GM18519 (cell line): ENCODE data around the gene LAMA4.

Experiments
- ATAC-seq: cut with Tn5 transposase; IDR thresholded peaks from one replicate; pipeline ENCODE4 v1.9.1; 2021; ENCODE audit warnings: mild to moderate bottlenecking, moderate library complexity; ENCODE audit not compliant: unreplicated experiment, low FRiP score

Gene LAMA4

DNA sequence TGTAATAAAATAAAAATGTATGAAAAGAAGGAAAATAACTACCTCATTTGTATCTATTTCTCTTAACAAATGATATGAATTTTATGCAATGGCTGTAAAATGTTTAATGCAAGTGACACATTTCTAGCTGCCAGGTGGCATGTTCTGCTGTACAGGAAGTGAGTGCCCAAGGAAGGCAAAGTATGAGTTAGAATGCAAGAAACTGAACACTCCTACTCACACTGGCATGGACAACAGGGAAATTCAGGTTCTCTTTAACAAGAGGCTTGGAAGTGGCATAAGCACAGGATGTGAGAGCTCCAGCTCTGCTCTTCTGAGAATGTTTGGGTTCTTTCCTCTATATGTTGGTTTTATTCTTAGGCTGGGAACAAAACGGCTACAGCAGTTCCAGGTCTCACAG, 20.4 kb upstream of the LAMA4 start:
- no peak for ATAC-seq

DNA sequence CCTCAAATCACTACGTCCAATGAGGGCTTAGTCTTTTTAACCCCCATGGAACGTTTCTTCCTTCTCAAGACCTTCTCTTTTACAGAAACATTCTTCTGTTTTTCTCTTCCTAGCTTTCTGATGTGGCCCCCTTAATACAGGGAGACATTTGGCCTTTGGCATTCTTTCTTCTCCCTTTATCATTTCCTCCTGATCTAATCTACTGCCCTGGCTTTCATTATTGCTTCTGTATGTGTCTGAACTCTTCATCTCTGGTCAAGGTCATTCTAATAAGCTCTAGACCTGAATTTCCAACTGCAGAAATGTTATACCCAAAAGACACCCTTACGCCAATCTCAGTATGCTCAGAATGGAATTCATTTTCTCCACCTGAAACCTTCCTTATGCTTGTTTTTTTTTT, 18.4 kb upstream of the LAMA4 start:
- no peak for ATAC-seq

GRCh38 chr6:112270756-112271155, 16.4 kb upstream of the LAMA4 start:
- ATAC-seq, result no peak

DNA sequence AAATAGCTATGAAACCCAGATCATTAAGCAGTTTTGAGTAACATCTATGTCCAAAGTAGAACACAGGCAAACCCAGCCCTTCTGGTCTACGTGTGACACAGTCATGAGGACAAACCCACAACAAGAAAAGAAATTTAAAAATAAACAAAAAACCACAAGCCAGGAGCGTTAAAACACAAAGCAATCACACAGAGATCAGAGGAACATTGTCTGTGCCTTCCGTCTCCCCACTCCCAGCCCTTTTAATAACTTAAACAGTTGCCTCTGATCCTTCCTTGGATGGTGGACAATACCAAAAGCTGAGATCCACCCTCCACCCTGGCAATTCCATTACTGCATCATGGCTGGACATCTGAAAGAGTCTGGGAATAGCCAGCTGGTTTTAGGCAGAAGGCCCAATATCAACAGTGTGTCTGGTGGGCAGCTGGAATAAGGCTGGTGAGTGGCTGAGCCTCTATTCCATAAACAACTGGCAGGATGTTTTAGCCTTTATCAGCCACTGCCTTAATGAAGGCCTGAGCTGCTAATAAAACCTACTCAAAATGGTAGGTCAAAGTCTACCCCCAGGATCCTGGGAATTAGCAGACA, 15.7 kb upstream of the LAMA4 start:
- no peak for ATAC-seq

- ATAC-seq, result no peak
These were observed 14.7 kb upstream of the LAMA4 start for GRCh38 chr6:112269114-112269513.

DNA sequence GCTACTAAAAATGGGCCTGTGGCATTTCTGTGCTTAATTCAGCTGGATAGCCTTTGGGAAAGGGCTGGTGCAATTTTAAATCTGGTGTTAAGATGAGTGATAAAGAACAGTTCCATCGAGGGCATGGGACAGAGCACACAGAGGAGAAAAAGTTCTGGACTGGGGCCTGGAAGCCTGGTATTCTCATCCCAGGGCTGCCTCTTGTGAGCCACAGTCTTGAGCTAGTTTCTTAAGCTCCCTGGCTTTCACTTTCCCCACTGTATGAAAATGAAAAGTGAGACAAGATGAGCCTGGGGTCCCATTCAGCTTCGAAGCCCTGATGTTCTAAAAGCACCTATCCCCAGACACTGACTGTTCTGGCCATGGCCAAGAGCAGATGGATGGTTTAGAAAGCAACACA, 14.3 kb upstream of the LAMA4 start:
- ATAC-seq, result no peak

GRCh38 chr6:112268019-112268418, 13.7 kb upstream of the LAMA4 start:
- no peak for ATAC-seq

DNA sequence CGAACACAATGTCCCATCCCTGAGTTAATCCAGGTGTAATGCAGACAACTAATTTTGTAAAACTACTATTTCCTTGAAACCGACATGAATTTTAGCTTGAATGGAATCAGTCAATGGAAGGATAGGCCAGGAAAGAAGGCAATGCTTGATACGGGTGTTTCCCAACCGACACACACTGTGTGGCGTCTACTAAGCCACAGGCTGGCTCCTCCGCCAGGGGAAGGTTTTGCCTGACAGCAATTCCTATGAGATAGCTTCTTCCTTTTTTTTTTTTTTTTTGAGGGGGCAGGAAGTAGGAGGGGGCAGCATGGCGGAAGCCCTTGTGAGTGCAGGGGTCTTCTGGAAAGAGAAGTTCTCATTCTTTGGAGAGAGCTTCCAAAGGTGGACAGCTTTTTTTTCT, 12.0 kb upstream of the LAMA4 start:
- no peak for ATAC-seq

GRCh38 chr6:112259337-112259675, 4.9 kb upstream of the LAMA4 start:
- no peak for ATAC-seq

GRCh38 chr6:112258642-112259336, 4.4 kb upstream of the LAMA4 start:
- no peak for ATAC-seq

DNA sequence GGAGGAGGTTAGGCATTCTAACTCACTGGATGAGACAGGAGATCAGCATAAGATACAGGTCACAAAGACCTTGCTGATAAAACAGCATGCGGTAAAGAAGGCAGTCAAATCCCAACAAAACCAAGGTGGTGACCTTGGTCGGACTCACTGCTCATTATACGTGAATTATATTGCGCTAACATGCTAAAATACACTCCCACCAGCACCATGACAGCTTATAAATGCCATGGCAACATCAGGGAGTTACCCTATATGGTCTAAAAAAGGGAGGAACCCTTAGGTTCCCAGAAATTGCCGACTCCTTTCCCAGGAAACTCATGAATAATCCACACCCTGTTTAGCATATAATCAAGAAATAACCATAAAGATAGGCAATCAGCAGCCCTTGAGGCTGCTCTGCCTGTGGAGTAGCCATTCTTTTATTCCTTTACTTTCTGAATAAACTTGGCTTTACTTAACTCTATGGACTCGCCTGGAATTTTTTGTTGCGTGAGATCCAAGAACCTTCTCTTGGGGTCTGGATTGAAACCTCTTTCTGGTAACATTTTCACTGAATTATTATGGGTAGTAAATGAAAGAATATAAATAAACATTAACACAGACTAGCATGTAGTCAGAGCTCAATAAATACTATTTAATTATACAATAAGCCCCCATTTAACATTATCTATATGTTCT, 3.0 kb upstream of the LAMA4 start:
- ATAC-seq, result no peak

DNA sequence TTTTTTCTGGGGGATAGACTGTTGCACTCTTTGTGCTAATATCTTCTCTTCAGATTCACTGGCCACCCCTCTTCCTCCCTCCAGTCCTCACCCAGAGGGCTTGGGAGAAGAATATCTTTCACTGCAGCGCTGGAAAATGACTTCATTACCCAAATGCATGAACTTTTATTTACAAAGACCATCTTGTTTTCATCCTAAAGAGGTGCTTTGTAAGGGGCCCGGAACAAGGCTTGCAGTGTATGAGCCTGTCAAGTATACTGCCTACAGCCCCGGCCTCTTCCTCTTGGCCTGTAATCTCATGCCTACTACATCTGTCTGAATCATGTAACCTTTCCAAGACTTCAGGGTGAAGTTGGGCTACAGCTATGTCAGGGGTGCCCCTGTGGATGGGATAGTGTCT, 554 bp upstream of the LAMA4 start:
- ATAC-seq, result no peak

GRCh38 chr6:112253498-112253840, 898 bp downstream of the LAMA4 start:
- no peak for ATAC-seq

DNA sequence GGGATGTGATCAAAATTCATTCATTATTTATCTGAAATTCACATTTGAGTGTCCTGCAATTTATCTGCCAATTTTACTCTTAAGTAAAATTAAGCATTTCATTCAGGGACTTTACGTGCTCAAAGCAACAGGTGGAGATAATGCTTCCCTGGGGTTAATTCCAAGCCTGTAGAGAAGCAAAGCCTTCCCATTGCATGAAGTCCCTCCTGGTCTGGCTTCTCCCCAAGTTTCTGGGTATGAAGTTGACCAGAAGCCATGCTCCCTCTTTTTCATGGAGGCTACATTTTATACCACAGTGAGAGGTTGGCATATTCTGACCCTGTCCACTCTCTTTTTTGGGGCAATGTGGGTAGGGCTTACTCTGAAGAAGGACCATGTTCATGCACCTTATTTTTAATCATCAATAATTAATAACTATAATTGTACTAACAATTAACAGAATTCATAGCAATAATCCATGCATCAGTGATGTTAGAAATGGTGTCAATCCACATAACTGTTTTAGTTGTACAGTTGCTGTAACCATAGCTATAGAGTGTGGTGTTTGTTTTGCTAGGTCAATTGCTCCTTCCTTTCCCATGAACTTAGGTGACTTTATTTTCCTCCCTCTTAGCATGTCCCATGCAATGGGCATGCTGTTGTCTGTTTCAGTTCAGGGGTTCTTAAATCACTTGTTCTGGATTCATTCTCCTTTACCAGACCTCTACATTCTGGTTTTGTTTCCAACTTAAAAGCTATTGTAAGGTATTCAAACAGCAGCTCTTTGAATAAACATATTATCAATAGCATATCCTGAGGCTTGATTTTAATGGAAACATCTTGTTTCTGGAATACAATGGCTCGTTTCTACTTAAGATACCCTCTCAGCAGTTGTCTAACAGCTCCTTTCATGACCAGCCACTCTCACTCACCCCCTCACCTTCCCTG, 1.5 kb downstream of the LAMA4 start:
- ATAC-seq, result no peak

- no peak for ATAC-seq
These were observed 3.0 kb downstream of the LAMA4 start for GRCh38 chr6:112251171-112251875.

DNA sequence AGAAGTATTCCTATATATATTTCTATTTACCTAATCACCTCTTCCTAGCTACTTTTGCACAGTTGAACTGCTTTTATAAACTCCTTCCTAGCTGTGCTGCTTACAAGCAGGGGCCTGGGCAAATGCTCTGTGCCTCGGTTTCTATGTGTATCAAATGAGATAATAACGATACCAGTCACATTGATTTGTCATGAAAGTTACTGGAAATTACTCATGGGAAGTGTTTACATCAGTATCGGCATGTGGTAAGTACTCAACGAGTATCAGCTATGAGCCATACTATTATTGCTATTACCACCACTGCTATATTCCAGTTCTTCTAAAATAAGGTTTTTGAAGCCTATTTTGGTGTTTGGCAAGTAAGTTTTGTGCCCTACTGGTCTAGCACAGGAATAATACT, 4.9 kb downstream of the LAMA4 start:
- ATAC-seq, result no peak

DNA sequence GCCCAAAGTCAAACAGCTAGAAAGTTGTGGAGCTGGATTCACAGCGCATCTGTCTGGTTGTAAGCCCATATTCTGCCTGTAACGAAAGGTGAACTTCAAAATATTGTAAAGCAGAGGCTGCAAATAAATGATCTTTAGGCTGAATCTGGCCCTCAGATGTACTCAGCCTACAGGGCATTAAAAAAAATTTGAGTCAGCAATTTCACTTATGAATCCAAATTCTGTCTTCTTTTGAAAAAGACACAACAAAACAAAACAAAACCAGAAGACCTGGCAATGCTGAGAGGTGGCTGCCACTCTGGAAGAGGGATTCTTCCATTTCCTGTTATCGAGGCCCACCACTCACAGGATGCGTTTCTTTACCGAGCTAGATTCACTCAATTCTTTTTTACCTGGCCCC, 7.1 kb downstream of the LAMA4 start:
- no peak for ATAC-seq

DNA sequence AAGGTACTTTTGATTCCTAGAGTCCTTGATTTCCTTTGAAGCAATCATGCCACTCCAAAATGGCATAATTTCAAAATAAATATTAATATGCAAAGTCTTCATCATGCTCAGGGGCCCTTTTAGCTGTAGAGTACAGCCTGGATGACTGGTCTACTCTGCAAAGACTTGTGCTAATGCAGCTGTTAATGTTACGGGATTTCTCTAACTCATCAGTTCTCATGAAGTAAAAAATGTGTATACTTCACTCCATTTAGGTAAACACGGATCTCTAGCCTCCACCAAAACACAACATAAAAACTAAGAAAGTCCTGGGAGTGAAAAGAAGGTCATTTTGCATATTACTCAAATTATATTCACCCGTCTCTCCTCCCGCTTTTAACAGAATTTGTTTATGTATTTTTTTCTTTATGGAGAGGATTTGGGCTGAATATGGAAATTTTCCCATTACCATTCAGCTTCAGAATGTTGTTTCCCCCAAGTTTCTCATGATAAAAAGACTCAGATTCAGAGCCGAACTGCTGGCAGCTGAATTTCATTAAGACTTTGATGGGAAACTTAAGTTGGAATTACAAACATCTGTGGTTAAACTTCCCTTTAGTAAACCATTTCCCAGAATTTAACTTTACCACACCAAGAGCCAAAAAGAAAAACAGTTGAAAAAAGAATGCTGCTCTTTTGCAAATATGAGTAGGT, 8.7 kb downstream of the LAMA4 start:
- ATAC-seq, result no peak

- no peak for ATAC-seq
These were observed 10.2 kb downstream of the LAMA4 start for GRCh38 chr6:112243861-112244827.
